ENCODE measurements around the gene SHISAL1. TPM values are rescaled to one million over a fixed set of nuclear protein-coding genes. Genes with fewer than 3 reads are reported as not detected.
"Not testable (repeated sequence)": the region's sequence is repeated elsewhere in the genome, so short reads cannot be mapped to it uniquely, and the experiment has no call there.

The SHISAL1 gene
- total RNA-seq, 1 donor: under 0.01 TPM

GRCh38 chr22:44329179-44329796 is 16.5 kb upstream of the SHISAL1 start:
- DNase-seq (ENCODE audit: low read depth in 2 of 3, low spot score in 2 of 3): peak in 1 of 3 donors; percentile 11

GRCh38 chr22:44328762-44329161 is 16.0 kb upstream of the SHISAL1 start:
- no peak for DNase-seq (ENCODE audit: low read depth in 2 of 3, low spot score in 2 of 3)

- DNase-seq (ENCODE audit: low read depth in 2 of 3, low spot score in 2 of 3): no peak
Measured at GRCh38 chr22:44328326-44328725, 15.6 kb upstream of the SHISAL1 start.

GRCh38 chr22:44326491-44326885 is 13.7 kb upstream of the SHISAL1 start:
- no peak for DNase-seq (ENCODE audit: low read depth in 2 of 3, low spot score in 2 of 3)

GRCh38 chr22:44325718-44326490 is 13.2 kb upstream of the SHISAL1 start:
- DNase-seq (ENCODE audit: low read depth in 2 of 3, low spot score in 2 of 3): peak in 1 of 3 donors; percentile 18

GRCh38 chr22:44323140-44323790 is 10.5 kb upstream of the SHISAL1 start:
- not testable (repeated sequence) for DNase-seq (ENCODE audit: low read depth in 2 of 3, low spot score in 2 of 3)

GRCh38 chr22:44319685-44320084 is 6.9 kb upstream of the SHISAL1 start:
- no peak for DNase-seq (ENCODE audit: low read depth in 2 of 3, low spot score in 2 of 3)

GRCh38 chr22:44318751-44319150 is 6.0 kb upstream of the SHISAL1 start:
- no peak for DNase-seq (ENCODE audit: low read depth in 2 of 3, low spot score in 2 of 3)

- no peak for DNase-seq (ENCODE audit: low read depth in 2 of 3, low spot score in 2 of 3)
Measured at GRCh38 chr22:44317886-44318637, 5.3 kb upstream of the SHISAL1 start.

GRCh38 chr22:44317123-44317444 is 4.3 kb upstream of the SHISAL1 start:
- no peak for DNase-seq (ENCODE audit: low read depth in 2 of 3, low spot score in 2 of 3)

- DNase-seq (ENCODE audit: low read depth in 2 of 3, low spot score in 2 of 3): no peak
Measured at GRCh38 chr22:44316393-44317122, 3.8 kb upstream of the SHISAL1 start.

- DNase-seq (ENCODE audit: low read depth in 2 of 3, low spot score in 2 of 3): no peak
Measured at GRCh38 chr22:44314425-44315067, 1.8 kb upstream of the SHISAL1 start.

- DNase-seq (ENCODE audit: low read depth in 2 of 3, low spot score in 2 of 3): no peak
Measured at GRCh38 chr22:44313385-44314006, 745 bp upstream of the SHISAL1 start.

- no peak for DNase-seq (ENCODE audit: low read depth in 2 of 3, low spot score in 2 of 3)
Measured at GRCh38 chr22:44311855-44312170, 938 bp downstream of the SHISAL1 start.

GRCh38 chr22:44311104-44311854 is 1.5 kb downstream of the SHISAL1 start:
- DNase-seq (ENCODE audit: low read depth in 2 of 3, low spot score in 2 of 3): no peak

- no peak for DNase-seq (ENCODE audit: low read depth in 2 of 3, low spot score in 2 of 3)
Measured at GRCh38 chr22:44309647-44310046, 3.1 kb downstream of the SHISAL1 start.

GRCh38 chr22:44309137-44309536 is 3.6 kb downstream of the SHISAL1 start:
- DNase-seq (ENCODE audit: low read depth in 2 of 3, low spot score in 2 of 3): peak in 2 of 3 donors; percentile 21 to 27

- DNase-seq (ENCODE audit: low read depth in 2 of 3, low spot score in 2 of 3): no peak
Measured at GRCh38 chr22:44307509-44308169, 5.1 kb downstream of the SHISAL1 start.

GRCh38 chr22:44305888-44306287 is 6.9 kb downstream of the SHISAL1 start:
- DNase-seq (ENCODE audit: low read depth in 2 of 3, low spot score in 2 of 3): no peak

Data from hematopoietic multipotent progenitor cell (in vitro differentiated cells).